GM12872 (cell line): ENCODE measurements around the gene RBP4.

Experiments
- TF ChIP-seq, protein P1 (sequence below): IDR thresholded peaks from 3 replicates; pipeline ENCODE4 v1.5.1; 2011; ENCODE audit warnings: low read depth, mild to moderate bottlenecking, low read length, moderate library complexity; ENCODE audit not compliant: insufficient read depth

The RBP4 gene

DNA sequence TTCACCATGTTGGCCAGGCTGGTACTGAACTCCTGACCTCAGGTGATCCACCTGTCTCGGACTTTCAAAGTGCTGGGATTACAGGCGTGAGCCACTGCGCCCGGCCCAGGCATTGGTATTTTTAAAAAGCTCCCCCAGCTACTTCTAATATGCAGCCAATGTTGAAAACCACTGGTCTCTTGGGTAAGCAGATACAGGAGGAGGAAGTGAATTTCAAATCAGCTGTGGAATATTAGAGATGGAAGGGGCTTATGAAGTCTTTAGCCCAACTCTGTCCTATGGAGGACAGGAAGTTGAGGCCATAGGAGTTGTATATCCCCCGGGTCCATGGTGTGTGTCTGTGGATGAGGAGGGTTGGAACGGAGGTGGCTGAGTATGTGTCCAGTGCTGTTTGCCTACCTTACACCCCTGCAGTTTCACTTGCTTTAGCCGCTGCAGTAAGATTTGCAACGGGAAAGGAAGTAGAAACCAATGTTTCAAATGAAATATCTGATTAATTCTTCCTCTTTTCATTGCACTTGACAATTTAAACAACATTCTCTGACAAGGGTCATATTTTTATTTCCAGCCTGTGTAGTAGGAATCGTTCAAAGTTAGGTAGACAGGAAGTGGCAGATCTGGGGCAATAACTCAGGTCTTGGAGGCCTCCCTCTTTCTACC lies 14.7 kb upstream of the RBP4 start:
- TF ChIP-seq, protein P1, sequence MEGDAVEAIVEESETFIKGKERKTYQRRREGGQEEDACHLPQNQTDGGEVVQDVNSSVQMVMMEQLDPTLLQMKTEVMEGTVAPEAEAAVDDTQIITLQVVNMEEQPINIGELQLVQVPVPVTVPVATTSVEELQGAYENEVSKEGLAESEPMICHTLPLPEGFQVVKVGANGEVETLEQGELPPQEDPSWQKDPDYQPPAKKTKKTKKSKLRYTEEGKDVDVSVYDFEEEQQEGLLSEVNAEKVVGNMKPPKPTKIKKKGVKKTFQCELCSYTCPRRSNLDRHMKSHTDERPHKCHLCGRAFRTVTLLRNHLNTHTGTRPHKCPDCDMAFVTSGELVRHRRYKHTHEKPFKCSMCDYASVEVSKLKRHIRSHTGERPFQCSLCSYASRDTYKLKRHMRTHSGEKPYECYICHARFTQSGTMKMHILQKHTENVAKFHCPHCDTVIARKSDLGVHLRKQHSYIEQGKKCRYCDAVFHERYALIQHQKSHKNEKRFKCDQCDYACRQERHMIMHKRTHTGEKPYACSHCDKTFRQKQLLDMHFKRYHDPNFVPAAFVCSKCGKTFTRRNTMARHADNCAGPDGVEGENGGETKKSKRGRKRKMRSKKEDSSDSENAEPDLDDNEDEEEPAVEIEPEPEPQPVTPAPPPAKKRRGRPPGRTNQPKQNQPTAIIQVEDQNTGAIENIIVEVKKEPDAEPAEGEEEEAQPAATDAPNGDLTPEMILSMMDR, result no peak

GRCh38 chr10:93614101-93614825 lies 13.2 kb upstream of the RBP4 start:
- TF ChIP-seq, protein P1, result no peak

- TF ChIP-seq, protein P1, result no peak
Measured at GRCh38 chr10:93613126-93613525, 12.1 kb upstream of the RBP4 start.

DNA sequence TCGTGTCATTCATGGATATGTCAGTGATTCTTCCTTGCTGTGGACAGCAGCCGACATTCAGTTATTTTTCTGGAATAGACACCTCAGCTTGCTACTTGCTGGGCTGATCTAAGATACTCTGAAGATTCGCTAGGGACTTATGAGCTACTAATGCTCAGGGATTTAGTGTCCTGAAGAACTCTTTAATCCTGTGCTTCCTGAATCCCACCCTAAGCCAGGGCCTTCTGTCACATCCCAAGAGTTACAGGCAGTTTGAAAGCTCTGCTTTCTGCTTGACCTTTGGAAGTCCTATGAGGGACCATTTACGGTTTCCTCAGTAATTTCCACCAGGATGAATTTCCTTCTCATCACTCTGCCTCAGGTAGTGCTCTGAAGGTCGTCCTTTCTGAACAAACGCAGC lies 11.3 kb upstream of the RBP4 start, which contains the start of gene PDE6C:
Gene PDE6C (plus strand): TSS at position 227 of the 400 bp plus-strand sequence. CDS start 189 bp downstream, outside the sequence.
- TF ChIP-seq, protein P1, result no peak

DNA sequence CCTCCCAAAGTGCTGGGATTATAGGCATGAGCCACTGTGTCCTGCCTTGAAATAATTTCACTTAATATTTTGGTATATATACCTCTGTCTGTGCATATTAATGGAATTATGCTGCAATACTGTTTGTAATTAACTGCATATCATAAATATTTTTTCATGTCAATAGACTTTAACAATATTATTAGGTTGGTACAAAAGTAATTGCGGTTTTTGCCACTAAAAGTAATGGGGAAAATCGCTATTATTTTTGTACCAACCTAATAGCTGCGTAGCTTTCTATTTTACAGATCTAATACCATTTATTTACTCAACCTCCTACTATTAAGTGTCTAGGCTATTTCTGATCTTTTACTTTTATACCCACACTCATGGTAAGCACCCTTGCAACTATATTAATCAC lies 7.4 kb upstream of the RBP4 start:
- TF ChIP-seq, protein P1, result no peak

DNA sequence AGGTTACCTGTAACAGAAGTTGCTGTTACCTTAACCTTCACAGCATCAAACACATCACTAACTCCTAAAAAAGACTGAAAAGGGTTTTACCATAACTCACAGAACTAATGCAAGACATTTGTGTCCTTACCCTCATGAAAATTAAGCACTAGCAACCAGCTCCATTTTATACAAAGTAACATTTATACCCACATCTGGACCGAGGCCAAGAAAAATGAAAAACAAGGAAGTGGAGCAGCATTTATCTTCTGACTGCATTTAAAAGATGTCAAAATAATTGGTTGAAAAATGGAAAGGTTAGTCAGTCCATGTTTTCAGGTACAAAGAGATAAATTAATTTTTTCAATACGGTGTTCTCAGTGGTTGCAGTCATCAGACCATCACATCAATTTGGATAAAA lies 3.1 kb upstream of the RBP4 start:
- TF ChIP-seq, protein P1, result no peak

GRCh38 chr10:93603023-93603422 lies 2.0 kb upstream of the RBP4 start:
- TF ChIP-seq, protein P1, result no peak
